NCI-H524 treated with DMSO at 0.1 percent for 48 hours (cell line): ENCODE data around the gene MAP3K12.
"Not testable (repeated sequence)": the region's sequence is repeated elsewhere in the genome, so short reads cannot be mapped to it uniquely, and the experiment has no call there.

ENCODE experiments used
- DNase-seq: peaks from one replicate; lab custom pipeline; 2025; lab: John Stamatoyannopoulos, UW

MAP3K12 gene

DNA sequence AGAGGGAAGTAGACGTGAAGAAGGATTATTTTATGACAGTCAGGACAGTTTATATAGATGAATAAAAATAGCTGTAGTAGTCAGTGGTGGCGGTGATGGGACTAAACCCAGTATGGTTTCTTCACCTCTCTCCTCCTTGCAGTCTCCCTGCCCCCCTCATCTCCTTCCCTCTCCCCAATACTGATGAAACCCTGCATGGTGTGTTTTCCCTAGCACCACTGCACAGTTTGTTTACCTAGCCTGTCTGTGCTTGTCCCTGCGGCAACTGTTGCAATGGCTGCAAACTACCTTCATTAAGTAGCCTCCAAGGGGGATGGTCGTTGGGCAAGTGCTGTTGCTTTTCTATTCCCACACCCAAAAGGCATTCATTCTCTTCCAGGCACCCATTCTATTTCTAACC lies 32.6 kb downstream of the MAP3K12 start:
- DNase-seq = no peak

DNA sequence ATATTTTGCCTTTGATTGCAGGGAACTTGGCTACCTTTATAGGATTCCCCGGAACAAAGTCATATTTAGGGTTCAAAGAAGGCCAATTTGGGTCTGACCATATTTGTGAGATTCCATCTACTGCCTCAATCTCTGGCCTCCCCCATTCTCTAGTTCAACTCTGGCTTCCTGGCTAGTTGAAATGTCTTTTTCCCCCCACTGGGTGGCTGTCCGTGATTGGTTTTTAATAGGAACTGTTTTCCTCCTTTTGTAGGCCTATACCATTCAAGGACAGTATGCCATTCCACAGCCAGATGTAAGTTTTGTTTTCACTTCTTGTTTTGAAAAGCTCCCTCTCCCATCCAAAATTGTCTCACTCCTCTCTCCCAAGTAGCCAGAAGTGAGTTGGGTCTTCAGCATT lies 33.6 kb downstream of the MAP3K12 start:
- DNase-seq = no peak

- DNase-seq = no peak
Observed at GRCh38 chr12:53464685-53465418, 34.4 kb downstream of the MAP3K12 start.

GRCh38 chr12:53463802-53464560 lies 35.3 kb downstream of the MAP3K12 start:
- DNase-seq = no peak

GRCh38 chr12:53462935-53463334 lies 36.3 kb downstream of the MAP3K12 start:
- DNase-seq = no peak

GRCh38 chr12:53461591-53461990 lies 37.7 kb downstream of the MAP3K12 start:
- no peak for DNase-seq

DNA sequence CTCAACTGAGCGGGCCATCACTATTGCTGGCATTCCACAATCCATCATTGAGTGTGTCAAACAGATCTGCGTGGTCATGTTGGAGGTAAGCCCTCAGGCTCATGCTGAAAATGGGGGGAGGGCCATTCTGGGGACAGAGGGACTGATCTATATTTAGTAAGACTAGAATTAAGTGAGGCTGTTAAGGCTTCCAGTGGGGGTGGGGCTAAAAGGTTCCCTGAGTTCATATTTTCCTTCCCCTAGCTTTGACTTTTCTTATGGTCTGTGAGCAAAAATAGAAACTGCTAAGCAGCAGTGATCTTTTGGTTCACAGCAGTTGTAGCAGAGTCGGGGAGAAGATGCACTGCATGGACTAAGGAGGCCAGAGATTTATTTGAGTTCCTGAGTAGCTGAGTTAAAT lies 38.2 kb downstream of the MAP3K12 start:
- DNase-seq = no peak

DNA sequence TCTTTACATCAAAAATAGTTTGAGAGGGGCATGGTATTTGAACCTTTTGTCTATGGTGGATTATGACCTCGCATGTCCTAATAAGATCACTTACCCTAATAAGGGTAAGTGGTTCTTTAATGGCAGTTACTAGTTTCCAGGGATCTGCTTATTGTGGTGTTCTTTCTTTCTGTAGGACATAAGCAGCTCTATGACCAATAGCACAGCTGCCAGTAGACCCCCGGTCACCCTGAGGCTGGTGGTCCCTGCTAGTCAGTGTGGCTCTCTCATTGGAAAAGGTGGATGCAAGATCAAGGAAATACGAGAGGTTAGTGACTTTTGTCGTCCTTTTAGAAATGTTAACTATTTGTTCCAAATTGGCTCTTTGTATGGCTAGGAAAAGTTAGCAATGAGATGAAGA lies 40.2 kb downstream of the MAP3K12 start:
- DNase-seq = no peak

DNA sequence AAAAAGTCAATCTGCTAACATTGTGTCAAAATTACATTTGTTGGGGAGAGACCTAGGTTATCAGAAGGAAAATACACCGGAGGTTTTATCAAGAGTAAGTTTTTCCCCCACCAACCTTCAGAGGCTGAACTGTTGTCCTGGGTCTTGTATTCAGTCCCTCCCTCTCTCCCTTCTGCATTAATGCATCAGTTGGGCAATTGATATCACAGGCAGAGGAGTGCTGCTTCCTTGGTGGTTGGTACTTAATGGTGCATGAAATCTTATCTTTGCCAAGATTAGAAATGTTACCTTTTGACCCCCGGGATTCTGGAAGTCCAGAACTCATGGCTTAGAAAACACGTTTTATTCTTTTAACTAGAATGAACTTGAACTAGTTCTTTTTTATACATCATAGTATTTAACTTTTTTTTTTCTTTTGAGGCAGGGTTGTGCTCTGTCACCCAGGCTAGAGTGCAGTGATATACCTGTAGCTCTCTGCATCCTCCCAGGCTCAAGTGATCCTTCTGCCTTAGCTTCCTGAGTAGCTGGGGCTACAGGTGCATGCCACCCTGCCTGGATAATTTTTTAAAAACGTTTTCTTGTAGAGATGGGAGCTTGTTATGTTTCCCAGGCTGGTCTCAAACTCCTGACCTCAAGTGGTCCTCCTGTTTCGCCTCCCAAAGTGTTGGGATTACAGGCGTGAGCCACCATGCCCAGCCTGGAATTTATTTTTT lies 42.4 kb downstream of the MAP3K12 start:
- DNase-seq = no peak

DNA sequence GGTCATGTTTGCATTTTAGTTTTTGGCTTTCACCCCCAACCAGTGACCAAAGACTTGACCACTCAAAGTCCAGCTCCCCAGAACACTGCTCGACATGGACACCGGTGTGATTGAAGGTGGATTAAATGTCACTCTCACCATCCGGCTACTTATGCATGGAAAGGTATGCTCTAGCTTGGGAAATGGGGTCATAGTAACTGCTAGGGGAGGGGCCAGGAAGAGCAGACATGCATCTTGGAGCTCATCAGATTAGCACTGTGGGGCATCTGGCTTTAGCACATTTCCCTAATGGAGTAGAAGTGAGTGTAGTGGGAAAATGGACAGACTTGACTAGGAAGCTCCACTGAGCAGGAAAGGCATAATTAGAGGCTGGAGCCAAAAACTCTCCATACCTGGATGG lies 44.6 kb downstream of the MAP3K12 start:
- DNase-seq = no peak

GRCh38 chr12:53453953-53454640 lies 45.2 kb downstream of the MAP3K12 start:
- DNase-seq = no peak

DNA sequence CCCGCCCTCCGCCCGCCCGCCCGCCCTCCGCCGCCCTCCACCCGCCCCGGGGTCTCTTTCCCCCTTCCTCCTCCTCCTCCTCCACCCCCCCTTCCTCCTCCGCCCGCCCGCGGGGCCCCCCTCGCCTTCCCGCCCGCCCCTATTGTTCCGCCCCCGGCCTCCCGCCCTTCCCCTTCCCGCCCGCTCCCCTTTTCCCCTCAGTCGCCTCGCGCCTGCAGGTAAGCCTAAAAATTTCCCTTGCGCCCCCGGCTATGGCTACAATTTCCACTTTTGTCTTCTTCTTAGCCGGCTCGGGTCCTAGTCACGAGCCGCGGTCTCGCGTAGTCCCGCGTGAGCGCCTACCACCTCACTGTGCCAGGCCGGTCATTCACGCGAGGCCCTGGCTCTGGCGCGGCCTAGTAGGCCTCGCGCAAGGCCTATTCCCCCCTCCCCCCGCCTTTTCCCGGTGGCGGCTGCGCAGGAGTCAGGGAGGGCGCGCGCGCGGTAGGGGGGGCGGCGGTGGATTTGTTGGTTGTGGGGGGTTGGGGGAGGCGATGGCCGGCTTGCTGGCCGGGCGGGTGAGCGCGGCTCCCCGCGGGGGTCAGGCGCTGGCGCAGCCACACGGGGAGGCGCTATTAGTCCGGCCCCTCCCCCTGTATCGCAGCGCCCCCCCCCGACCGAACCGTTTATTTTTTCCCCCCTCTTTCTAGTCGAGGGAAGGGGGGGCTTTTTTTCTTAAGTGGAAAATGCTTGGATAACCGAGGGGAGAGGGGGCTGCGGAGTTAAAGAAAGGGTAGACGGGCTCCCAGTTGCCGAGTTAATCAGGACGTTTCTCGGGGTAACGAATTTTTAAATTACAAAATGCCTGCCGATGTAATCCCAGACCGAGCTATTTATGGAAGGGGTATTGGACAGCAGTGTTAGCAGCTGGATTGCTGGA lies 46.8 kb downstream of the MAP3K12 start:
- DNase-seq = peak; percentile 21

- DNase-seq = peak; percentile 92
Observed at GRCh38 chr12:53451661-53452158, 47.5 kb downstream of the MAP3K12 start, which contains the start of gene PCBP2. TSS of gene PCBP2 (plus strand) at chr12:53452102. CDS start at chr12:53454801, 2,699 bp downstream.

DNA sequence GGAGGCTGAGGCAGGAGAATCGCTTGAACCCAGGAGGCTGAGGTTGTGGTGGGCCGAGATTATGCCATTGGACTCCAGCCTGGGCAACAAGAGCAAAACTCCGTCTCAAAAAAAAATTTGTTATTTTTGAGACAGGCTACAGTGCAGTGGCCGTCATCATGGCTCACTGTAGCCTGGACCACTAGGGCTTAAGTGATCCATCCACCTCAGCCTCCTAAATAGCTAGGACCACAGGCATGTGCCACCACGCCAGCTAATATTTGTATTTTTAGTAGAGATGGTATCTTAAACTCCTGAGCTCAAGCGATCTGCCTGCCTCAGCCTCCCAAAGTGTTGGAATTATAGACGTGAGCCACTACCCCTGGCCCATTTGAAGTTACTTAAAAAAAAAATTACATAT lies 48.3 kb downstream of the MAP3K12 start:
- DNase-seq = no peak

- DNase-seq = not testable (repeated sequence)
Observed at GRCh38 chr12:53444593-53445325, 54.5 kb downstream of the MAP3K12 start.

- DNase-seq = no peak
Observed at GRCh38 chr12:53443955-53444354, 55.3 kb downstream of the MAP3K12 start.

DNA sequence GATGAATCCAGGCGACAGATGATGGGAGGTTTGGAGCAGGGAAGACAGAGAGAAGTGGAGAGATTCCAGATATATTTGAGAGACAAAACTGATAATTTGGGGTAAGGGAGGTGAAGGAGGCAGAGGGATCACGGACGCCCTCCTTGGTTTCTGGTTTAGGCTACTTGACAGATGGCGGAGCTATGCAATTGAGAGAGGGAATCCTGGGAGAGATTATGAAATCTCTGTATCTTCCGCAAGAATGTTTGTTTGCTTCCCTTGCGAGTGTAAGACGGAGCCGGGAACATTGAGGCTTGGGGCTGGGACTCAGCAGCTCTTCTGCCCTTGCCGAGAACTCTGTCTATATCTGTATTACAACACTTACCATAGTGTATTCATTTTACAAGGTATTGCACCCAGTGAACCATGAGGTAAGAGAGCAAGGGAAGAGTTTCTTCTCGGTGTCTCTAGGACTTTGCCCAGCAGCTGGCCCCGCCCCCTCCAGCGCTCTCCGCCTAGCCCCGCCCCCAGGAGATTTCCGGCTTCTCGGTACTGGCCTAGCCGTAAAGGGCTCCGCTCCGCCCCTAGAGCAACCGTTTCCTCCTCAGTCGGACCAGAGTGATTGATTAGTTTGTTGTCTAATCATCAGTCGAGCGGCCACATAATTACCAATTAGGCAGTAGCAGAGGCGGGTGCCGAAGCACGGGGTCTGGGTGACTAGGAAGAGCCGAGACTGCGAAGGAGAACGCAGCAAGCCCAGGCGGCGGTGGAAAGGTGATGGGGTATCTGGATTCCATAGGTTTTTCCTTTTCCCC lies 58.0 kb downstream of the MAP3K12 start, which contains the start of gene PRR13:
Gene PRR13 (plus strand): TSS at position 695 of the 794 bp plus-strand sequence. CDS start 981 bp downstream, outside the sequence.
- DNase-seq = peak; percentile 97

DNA sequence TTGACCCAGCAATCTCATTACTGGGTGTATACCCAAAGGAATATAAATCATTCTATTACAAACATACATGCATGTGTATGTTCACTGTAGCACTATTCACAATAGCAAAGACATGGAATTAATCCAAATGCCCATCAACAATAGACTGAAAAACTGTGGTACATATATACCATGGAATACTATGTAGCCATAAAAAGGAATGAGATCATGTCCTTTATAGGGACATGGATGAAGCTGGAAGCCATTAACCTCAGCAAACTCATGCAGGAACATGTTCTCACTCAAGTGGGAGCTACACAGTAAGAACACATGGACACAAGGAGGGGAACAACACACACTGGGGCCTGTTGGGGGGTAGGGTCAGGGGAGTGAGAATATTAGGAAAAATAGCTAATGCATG lies 59.7 kb downstream of the MAP3K12 start:
- not testable (repeated sequence) for DNase-seq

- DNase-seq = not testable (repeated sequence)
Observed at GRCh38 chr12:53435326-53435725, 63.9 kb downstream of the MAP3K12 start.
